Right lobe of liver (tissue), 6 donors: ENCODE results near the gene PDGFD. TPM values are rescaled to one million over a fixed set of nuclear protein-coding genes. Genes with fewer than 3 reads are reported as not detected.

Experiments
- ATAC-seq, 4 donors: fragments of 200-7000 bp; cut with Tn5 transposase; one replicate each; pipeline ENCODE4 v1.9.1; 2020; ENCODE audit warnings: mild to moderate bottlenecking in 4 of 4, moderate library complexity in 4 of 4
- DNase-seq, 3 donors: peaks; one replicate each; pipeline ENCODE4 v3.0.0-alpha.2; 2020
- H3K27ac ChIP-seq, 3 donors: fragments of 200-600 bp; one replicate each; pipeline ENCODE4 v1.8.0; 2022
- H3K27me3 ChIP-seq, 2 donors: fragments of 200-600 bp; one replicate each; pipeline ENCODE4 v1.8.0; 2022
- H3K36me3 ChIP-seq, 4 donors: fragments of 200-600 bp; sonication (generic) in 1 of 4; one replicate each; pipeline versions ENCODE4 v1.5.1 to v1.8.0; 2017 to 2022; ENCODE audit warnings: control low read depth in 1 of 4
- H3K4me1 ChIP-seq, 4 donors: fragments of 200-600 bp; sonication (generic) in 1 of 4; one replicate each; pipeline versions ENCODE4 v1.5.1 to v1.8.0; 2017 to 2022; ENCODE audit warnings: control low read depth in 1 of 4
- H3K4me3 ChIP-seq, 3 donors: fragments of 200-600 bp; one replicate each; pipeline ENCODE4 v1.8.0; 2022
- H3K9me3 ChIP-seq, 4 donors: fragments of 200-600 bp; sonication (generic) in 1 of 4; one replicate each; pipeline versions ENCODE4 v1.5.1 to v1.8.0; 2017 to 2022; ENCODE audit warnings: control low read depth in 1 of 4
- POLR2A ChIP-seq: fragments of 450-650 bp; IDR thresholded peaks from one replicate; pipeline ENCODE4 v1.6.1; 2017; ENCODE audit warnings: antibody characterized with exemption, mild to moderate bottlenecking
- WGBS: methylation state at CpG from one replicate; pipeline ENCODE4 v1.1.6; 2018; ENCODE audit warnings: low coverage, low lambda C conversion rate; ENCODE audit not compliant: insufficient coverage; ENCODE audit errors: missing lambda C conversion rate; 5-methylcytosine and 5-hydroxymethylcytosine counted together
- intact Hi-C, 2 donors: fragments of 100-400 bp; cut with DNase I; formaldehyde crosslinking; loops; one replicate each; pipeline versions ENCODE4 v1.11.2 to v1.14.1; 2022
- total RNA-seq, 6 experiments: library from RNA; depleted of rRNA in 2 of 6; stranded (reverse); fragments of >200 nt in 2 of 6; fragmentation: NEBNext Ultra II Directional in 3 of 6; extraction: Animal tissue kit (Norgen Biotek cat#: 25700) in 3 of 6; gene quantifications; one replicate each; pipeline versions ENCODE4 v1.1.0 to v1.2.4, GENCODE V29; 2016 to 2023
- TF ChIP-seq, protein P1 (sequence below), 4 donors: fragments of 200-600 bp in 3 of 4; fragments of 450-650 bp in 1 of 4; IDR thresholded peaks; one replicate each; pipeline versions ENCODE4 v1.5.1 to v1.8.0; 2016 to 2022; ENCODE audit warnings: antibody characterized with exemption in 4 of 4, mild to moderate bottlenecking in 2 of 4
- donor health status: DM: no; HTN: yes; CAD: no.
- donor health status: DM: no; HTN: no; CAD: no.
- donor health status: DM: no; HTN: no; CAD: no.
- donor health status: DM: no; HTN: yes; CAD: no.
- donor health status: DM: no; HTN: yes; CAD: no.

The PDGFD gene
- total RNA-seq, 6 experiments from 2014 or later = 0.84 to 1.6 (median 1.1) TPM

DNA sequence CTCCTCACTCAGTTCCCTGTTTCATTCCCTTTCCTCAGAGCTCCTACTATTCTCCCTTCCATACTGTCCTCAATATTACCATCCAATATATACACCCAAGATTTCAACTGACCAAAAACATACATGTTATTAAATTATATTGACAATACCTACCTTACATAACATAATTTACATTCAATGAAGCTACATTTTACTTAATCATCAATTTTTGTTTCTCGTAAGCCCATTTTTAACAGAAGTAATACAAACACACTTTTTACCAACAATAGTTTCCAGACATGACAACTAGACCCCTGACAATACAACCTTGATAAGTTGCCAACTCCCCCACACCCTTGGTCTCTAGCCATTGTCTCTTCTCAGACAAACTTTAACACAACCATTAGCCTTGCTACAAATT lies 273.3 kb downstream of the PDGFD start:
- DNase-seq (no peak), ATAC-seq (no peak)
- 29% methylated on average over 1 of the region's 1 CpG for WGBS
- no peak for TF ChIP-seq POLR2A
- TF ChIP-seq, protein P1, sequence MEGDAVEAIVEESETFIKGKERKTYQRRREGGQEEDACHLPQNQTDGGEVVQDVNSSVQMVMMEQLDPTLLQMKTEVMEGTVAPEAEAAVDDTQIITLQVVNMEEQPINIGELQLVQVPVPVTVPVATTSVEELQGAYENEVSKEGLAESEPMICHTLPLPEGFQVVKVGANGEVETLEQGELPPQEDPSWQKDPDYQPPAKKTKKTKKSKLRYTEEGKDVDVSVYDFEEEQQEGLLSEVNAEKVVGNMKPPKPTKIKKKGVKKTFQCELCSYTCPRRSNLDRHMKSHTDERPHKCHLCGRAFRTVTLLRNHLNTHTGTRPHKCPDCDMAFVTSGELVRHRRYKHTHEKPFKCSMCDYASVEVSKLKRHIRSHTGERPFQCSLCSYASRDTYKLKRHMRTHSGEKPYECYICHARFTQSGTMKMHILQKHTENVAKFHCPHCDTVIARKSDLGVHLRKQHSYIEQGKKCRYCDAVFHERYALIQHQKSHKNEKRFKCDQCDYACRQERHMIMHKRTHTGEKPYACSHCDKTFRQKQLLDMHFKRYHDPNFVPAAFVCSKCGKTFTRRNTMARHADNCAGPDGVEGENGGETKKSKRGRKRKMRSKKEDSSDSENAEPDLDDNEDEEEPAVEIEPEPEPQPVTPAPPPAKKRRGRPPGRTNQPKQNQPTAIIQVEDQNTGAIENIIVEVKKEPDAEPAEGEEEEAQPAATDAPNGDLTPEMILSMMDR (IDR thresholded peaks at IDR 0.05) = no peak
- intact Hi-C loops = no loop called here
- Histone ChIP-seq H3K27me3 (no peaks in the 10 kb centered on the region), H3K4me1 (no peaks in the 10 kb centered on the region), H3K9me3 (no peaks in the 10 kb centered on the region), H3K36me3 (no peaks in the 10 kb centered on the region), H3K4me3 (no peak overlapping the region), H3K27ac (no peak overlapping the region)

DNA sequence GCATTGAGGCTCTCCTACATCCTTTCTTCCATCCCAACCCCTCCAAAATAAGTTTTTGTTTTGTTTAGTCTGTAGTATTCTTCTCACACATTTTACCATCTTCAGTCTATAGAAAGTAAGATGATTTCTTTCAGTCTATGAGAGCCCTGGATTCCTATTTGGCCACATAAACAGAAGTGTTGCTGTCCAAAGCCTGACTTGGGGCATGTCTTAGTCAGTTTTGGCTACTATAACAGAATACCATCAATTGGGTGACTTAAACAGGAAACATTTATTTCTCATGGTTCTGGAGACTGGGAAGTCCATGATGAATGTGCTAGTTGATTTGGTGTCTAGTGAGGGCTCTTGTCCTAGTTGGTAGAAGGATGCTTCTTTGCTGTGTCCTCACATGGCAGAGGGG lies 274.3 kb downstream of the PDGFD start:
- no peaks in the 10 kb centered on the region for H3K4me1 ChIP-seq
- H3K27me3 ChIP-seq = no peaks in the 10 kb centered on the region
- H3K9me3 ChIP-seq = no peaks in the 10 kb centered on the region
- no peaks in the 10 kb centered on the region for H3K36me3 ChIP-seq
- DNase-seq (no peak), ATAC-seq (no peak)
- no peak overlapping the region for H3K27ac ChIP-seq
- no peak for TF ChIP-seq POLR2A
- TF ChIP-seq, protein P1 (IDR thresholded peaks at IDR 0.05) = no peak
- H3K4me3 ChIP-seq = no peak overlapping the region
- intact Hi-C loops = no loop called here

DNA sequence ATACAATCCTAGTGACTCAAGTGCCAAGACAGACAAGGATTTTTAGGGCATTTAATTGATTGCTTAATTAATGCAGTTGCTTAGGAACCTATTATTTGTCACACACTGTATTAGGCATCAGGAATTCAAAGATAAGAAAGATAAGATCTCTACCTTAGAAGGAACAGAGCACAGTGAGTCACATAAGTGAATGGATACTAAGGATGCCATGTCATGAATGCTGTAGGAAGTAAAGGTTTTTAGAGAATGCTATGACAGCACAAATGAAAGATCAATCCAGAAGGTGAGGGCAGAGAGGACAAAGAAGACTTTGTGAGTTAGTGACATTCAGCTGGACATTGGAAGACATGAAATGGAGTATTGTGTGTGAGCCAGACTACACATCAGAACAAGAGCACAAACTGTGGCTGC lies 275.4 kb downstream of the PDGFD start:
- intact Hi-C loops = no loop called here
- no peaks in the 10 kb centered on the region for H3K36me3 ChIP-seq
- no peaks in the 10 kb centered on the region for H3K9me3 ChIP-seq
- H3K4me3 ChIP-seq = no peak overlapping the region
- DNase-seq (no peak), ATAC-seq (no peak)
- TF ChIP-seq POLR2A = no peak
- TF ChIP-seq, protein P1 (IDR thresholded peaks at IDR 0.05) = no peak
- no peaks in the 10 kb centered on the region for H3K4me1 ChIP-seq
- H3K27ac ChIP-seq = no peak overlapping the region
- H3K27me3 ChIP-seq = no peaks in the 10 kb centered on the region

DNA sequence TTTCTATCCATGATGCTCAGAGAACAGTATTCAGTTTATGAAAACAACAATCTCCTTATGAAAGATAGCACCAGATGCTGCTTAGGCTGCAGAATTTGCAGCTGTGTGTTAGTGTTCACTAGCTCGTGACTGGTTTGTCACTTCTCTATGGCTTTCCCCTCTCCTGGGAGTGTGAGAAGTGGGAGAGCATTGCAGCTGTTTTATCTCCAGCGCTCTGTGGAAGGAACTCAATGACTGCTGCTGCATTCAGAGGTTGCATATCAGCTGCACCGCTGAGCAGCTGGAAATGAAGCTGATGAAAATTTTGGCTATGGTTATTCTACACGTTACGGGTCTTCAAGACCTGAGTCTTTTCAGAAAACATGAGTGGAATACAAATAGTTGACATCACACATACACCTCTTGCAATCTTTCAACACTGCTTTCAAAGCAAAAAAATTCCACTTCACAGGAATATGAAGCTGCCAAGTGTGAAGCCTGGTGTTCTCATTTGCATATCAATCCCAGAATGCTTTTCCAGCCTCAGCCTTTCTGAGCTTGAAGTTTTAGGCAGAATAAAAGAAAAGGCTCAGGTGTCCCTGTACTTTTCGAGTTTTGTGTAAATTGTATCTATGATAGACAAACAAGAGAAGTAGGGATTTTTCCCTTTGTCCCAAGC lies 276.8 kb downstream of the PDGFD start:
- WGBS = 34% methylated on average over 6 of the region's 6 CpGs

More for the DNA sequence above, 276.8 kb downstream of the PDGFD start:
- intact Hi-C loops = no loop called here
- Histone ChIP-seq H3K4me1 (no peaks in the 10 kb centered on the region), H3K27me3 (no peaks in the 10 kb centered on the region), H3K9me3 (no peaks in the 10 kb centered on the region), H3K4me3 (no peak overlapping the region), H3K27ac (no peak overlapping the region), H3K36me3 (no peaks in the 10 kb centered on the region)
- DNase-seq = no peak
- ATAC-seq = no peak
- TF ChIP-seq, protein P1 (IDR thresholded peaks at IDR 0.05) = no peak
- no peak for TF ChIP-seq POLR2A
